Upper lobe of left lung (tissue), 4 donors: ENCODE results near the gene TNFAIP8L1.

ENCODE experiments used
- POLR2AphosphoS5 ChIP-seq, 2 donors: sonication (generic); formaldehyde crosslinking; IDR thresholded peaks; one replicate each; pipeline ENCODE4 v1.5.1; 2017; ENCODE audit warnings: antibody characterized with exemption in 2 of 2
- TF ChIP-seq, protein P1 (sequence below), 6 experiments: fragments of 450-650 bp in 4 of 6; fragments of 200-600 bp in 2 of 6; sonication (generic) in 2 of 6; IDR thresholded peaks; one replicate each; pipeline ENCODE4 v1.5.1; 2016 to 2019; ENCODE audit warnings: antibody characterized with exemption in 6 of 6

DNA sequence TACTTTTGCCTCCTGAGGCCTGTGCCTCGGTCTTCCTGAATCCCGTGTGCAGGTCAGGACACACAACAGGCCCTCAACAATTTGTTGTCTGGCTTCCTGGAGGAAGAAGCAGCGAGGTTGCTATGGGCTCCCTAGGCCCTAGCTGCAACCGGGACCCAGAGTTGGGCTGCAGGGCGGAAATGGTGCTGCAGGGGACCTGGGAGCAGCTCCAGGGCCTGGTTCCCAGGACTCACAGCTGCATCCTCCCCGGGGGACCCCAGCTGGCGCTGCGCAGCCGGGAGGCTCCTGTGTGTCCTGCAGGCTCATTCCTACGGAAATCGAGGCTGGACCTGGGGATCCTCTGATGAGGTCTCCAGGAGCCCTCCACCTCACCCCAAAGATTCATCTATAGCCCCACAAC is 999 bp upstream of the TNFAIP8L1 start:
- TF ChIP-seq POLR2AphosphoS5 (IDR thresholded peaks at IDR 0.05) = no peak
- TF ChIP-seq, protein P1, sequence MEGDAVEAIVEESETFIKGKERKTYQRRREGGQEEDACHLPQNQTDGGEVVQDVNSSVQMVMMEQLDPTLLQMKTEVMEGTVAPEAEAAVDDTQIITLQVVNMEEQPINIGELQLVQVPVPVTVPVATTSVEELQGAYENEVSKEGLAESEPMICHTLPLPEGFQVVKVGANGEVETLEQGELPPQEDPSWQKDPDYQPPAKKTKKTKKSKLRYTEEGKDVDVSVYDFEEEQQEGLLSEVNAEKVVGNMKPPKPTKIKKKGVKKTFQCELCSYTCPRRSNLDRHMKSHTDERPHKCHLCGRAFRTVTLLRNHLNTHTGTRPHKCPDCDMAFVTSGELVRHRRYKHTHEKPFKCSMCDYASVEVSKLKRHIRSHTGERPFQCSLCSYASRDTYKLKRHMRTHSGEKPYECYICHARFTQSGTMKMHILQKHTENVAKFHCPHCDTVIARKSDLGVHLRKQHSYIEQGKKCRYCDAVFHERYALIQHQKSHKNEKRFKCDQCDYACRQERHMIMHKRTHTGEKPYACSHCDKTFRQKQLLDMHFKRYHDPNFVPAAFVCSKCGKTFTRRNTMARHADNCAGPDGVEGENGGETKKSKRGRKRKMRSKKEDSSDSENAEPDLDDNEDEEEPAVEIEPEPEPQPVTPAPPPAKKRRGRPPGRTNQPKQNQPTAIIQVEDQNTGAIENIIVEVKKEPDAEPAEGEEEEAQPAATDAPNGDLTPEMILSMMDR (IDR thresholded peaks at IDR 0.05) = no peak
